ENCODE measurements around the gene HSD17B1.
A peak's percentile ranks its signal among the peaks of the same experiment; 100 is the strongest.

HSD17B1 gene

GRCh38 chr17:42568341-42569111 is 15.8 kb downstream of the HSD17B1 start:
- DNase-seq = no peak

- no peak for DNase-seq
Measured at GRCh38 chr17:42571435-42572225, 18.9 kb downstream of the HSD17B1 start.

GRCh38 chr17:42573095-42573494 is 20.4 kb downstream of the HSD17B1 start:
- DNase-seq = no peak

- no peak for DNase-seq
Measured at GRCh38 chr17:42574463-42574862, 21.7 kb downstream of the HSD17B1 start.

GRCh38 chr17:42577140-42577531 is 24.4 kb downstream of the HSD17B1 start:
- no peak for DNase-seq

- peak; percentile 91 for DNase-seq
Measured at GRCh38 chr17:42577532-42578281, 25.0 kb downstream of the HSD17B1 start, which contains the start of gene PSMC3IP. TSS of gene PSMC3IP (minus strand) at chr17:42577729. CDS start at chr17:42577686, 43 bp downstream.

- peak; percentile 70 for DNase-seq
Measured at GRCh38 chr17:42578282-42578869, 25.7 kb downstream of the HSD17B1 start.

- no peak for DNase-seq
Measured at GRCh38 chr17:42579794-42580551, 27.2 kb downstream of the HSD17B1 start.

- DNase-seq = no peak
Measured at GRCh38 chr17:42581744-42582270, 29.1 kb downstream of the HSD17B1 start.

GRCh38 chr17:42584880-42585279 is 32.2 kb downstream of the HSD17B1 start:
- DNase-seq = no peak

GRCh38 chr17:42585353-42585752 is 32.6 kb downstream of the HSD17B1 start:
- DNase-seq = no peak

- DNase-seq = no peak
Measured at GRCh38 chr17:42586514-42587230, 33.9 kb downstream of the HSD17B1 start.

- no peak for DNase-seq
Measured at GRCh38 chr17:42590886-42591285, 38.2 kb downstream of the HSD17B1 start.

GRCh38 chr17:42591411-42591810 is 38.7 kb downstream of the HSD17B1 start:
- DNase-seq = no peak

GRCh38 chr17:42596386-42596785 is 43.7 kb downstream of the HSD17B1 start:
- DNase-seq = no peak

- DNase-seq = no peak
Measured at GRCh38 chr17:42598905-42599304, 46.2 kb downstream of the HSD17B1 start.

- DNase-seq = no peak
Measured at GRCh38 chr17:42603318-42603717, 50.6 kb downstream of the HSD17B1 start.

Measured in fibroblast of skin of right quadriceps (primary cell).